ENCODE measurements around the gene CNOT9.

The CNOT9 gene

GRCh38 chr2:218626369-218626768 lies 57.7 kb downstream of the CNOT9 start:
- no peak overlapping the region for H3K4me3 ChIP-seq (ENCODE audit: low read length)
- DNase-seq (ENCODE audit: low read depth), result peak; percentile 27
- TF ChIP-seq CTCF (IDR thresholded peaks at IDR 0.05; ENCODE audit: insufficient read depth, low read depth, low read length, missing control alignments), result no peak

- no peak for TF ChIP-seq CTCF (IDR thresholded peaks at IDR 0.05; ENCODE audit: insufficient read depth, low read depth, low read length, missing control alignments)
- no peak overlapping the region for H3K4me3 ChIP-seq (ENCODE audit: low read length)
- DNase-seq (ENCODE audit: low read depth), result no peak
Observed at GRCh38 chr2:218627939-218628338, 59.3 kb downstream of the CNOT9 start.

GRCh38 chr2:218631837-218632236 lies 63.2 kb downstream of the CNOT9 start:
- H3K4me3 ChIP-seq (ENCODE audit: low read length), result no peak overlapping the region
- DNase-seq (ENCODE audit: low read depth), result peak; percentile 85
- no peak for TF ChIP-seq CTCF (IDR thresholded peaks at IDR 0.05; ENCODE audit: insufficient read depth, low read depth, low read length, missing control alignments)

- no peak for TF ChIP-seq CTCF (IDR thresholded peaks at IDR 0.05; ENCODE audit: insufficient read depth, low read depth, low read length, missing control alignments)
- no peak for DNase-seq (ENCODE audit: low read depth)
- no peak overlapping the region for H3K4me3 ChIP-seq (ENCODE audit: low read length)
Observed at GRCh38 chr2:218635719-218636118, 67.1 kb downstream of the CNOT9 start.

GRCh38 chr2:218638372-218638771 lies 69.7 kb downstream of the CNOT9 start:
- H3K4me3 ChIP-seq (ENCODE audit: low read length), result no peak overlapping the region
- no peak for TF ChIP-seq CTCF (IDR thresholded peaks at IDR 0.05; ENCODE audit: insufficient read depth, low read depth, low read length, missing control alignments)
- no peak for DNase-seq (ENCODE audit: low read depth)

GRCh38 chr2:218642121-218642656 lies 73.5 kb downstream of the CNOT9 start:
- TF ChIP-seq CTCF (IDR thresholded peaks at IDR 0.05; ENCODE audit: insufficient read depth, low read depth, low read length, missing control alignments), result no peak

GRCh38 chr2:218642786-218643185 lies 74.1 kb downstream of the CNOT9 start:
- no peak for TF ChIP-seq CTCF (IDR thresholded peaks at IDR 0.05; ENCODE audit: insufficient read depth, low read depth, low read length, missing control alignments)
- no peak overlapping the region for H3K4me3 ChIP-seq (ENCODE audit: low read length)
- no peak for DNase-seq (ENCODE audit: low read depth)

More at GRCh38 chr2:218642121-218642656, 73.5 kb downstream of the CNOT9 start:
- no peak for DNase-seq (ENCODE audit: low read depth)
- H3K4me3 ChIP-seq (ENCODE audit: low read length), result no peak overlapping the region

Measured in epithelial cell of esophagus (primary cell).